A673 (cell line): ENCODE measurements around the gene SCD5.

Experiments
- CTCF ChIP-seq: fragments of 300-800, 200-600 bp; sonication (generic); conservative IDR thresholded peaks from 2 replicates; pipeline ENCODE4 v1.5.1; 2017; ENCODE audit warnings: low read depth, mild to moderate bottlenecking, antibody characterized with exemption, low read length, moderate library complexity, mixed read lengths
- EZH2 ChIP-seq: fragments of 200-600 bp; sonication (generic); IDR thresholded peaks from 2 replicates; pipeline ENCODE4 v1.6.1; 2017; ENCODE audit warnings: borderline replicate concordance, low read depth, mild to moderate bottlenecking, mixed read lengths, antibody characterized with exemption, low read length; ENCODE audit not compliant: poor library complexity, severe bottlenecking

- TF ChIP-seq CTCF (no peak), EZH2 (no peak)
These were observed 205.2 kb downstream of the SCD5 start for GRCh38 chr4:82593411-82593810.
